GM21737 (cell line): ENCODE results near the gene ABHD17A.

Experiments used
- ATAC-seq: cut with Tn5 transposase; IDR thresholded peaks from one replicate; pipeline ENCODE4 v1.9.1; 2021; ENCODE audit warnings: mild to moderate bottlenecking, moderate library complexity; ENCODE audit not compliant: unreplicated experiment

The ABHD17A gene

GRCh38 chr19:1885398-1886119 lies at the start of gene ABHD17A:
Gene ABHD17A, minus strand, starts transcription at chr19:1885496. Its CDS starts 3,930 bp downstream, at chr19:1881566.
- peak; percentile 75 for ATAC-seq

- no peak for ATAC-seq
Observed at GRCh38 chr19:1933942-1934341, 48.6 kb upstream of the ABHD17A start.

- no peak for ATAC-seq
Observed at GRCh38 chr19:1933244-1933643, 47.9 kb upstream of the ABHD17A start.

- no peak for ATAC-seq
Observed at GRCh38 chr19:1932395-1932794, 47.1 kb upstream of the ABHD17A start.

GRCh38 chr19:1931445-1931844 lies 46.1 kb upstream of the ABHD17A start:
- ATAC-seq: no peak

- peak; percentile 64 for ATAC-seq
Observed at GRCh38 chr19:1929021-1929742, 43.9 kb upstream of the ABHD17A start.

- ATAC-seq: no peak
Observed at GRCh38 chr19:1925544-1925943, 40.2 kb upstream of the ABHD17A start.

GRCh38 chr19:1924320-1924961 lies 39.1 kb upstream of the ABHD17A start:
- ATAC-seq: no peak

- ATAC-seq: no peak
Observed at GRCh38 chr19:1923319-1923718, 38.0 kb upstream of the ABHD17A start.

GRCh38 chr19:1922803-1923202 lies 37.5 kb upstream of the ABHD17A start:
- ATAC-seq: no peak

GRCh38 chr19:1921825-1922224 lies 36.5 kb upstream of the ABHD17A start:
- no peak for ATAC-seq

GRCh38 chr19:1921326-1921725 lies 36.0 kb upstream of the ABHD17A start:
- no peak for ATAC-seq

- no peak for ATAC-seq
Observed at GRCh38 chr19:1920644-1921043, 35.3 kb upstream of the ABHD17A start.

- ATAC-seq: no peak
Observed at GRCh38 chr19:1918975-1919374, 33.7 kb upstream of the ABHD17A start.

- ATAC-seq: no peak
Observed at GRCh38 chr19:1917926-1918325, 32.6 kb upstream of the ABHD17A start.

- no peak for ATAC-seq
Observed at GRCh38 chr19:1917146-1917545, 31.9 kb upstream of the ABHD17A start.

GRCh38 chr19:1914826-1915341 lies 29.6 kb upstream of the ABHD17A start:
- ATAC-seq: no peak

- no peak for ATAC-seq
Observed at GRCh38 chr19:1913781-1914577, 28.7 kb upstream of the ABHD17A start.

GRCh38 chr19:1912760-1913505 lies 27.6 kb upstream of the ABHD17A start:
- ATAC-seq: no peak

GRCh38 chr19:1911995-1912394 lies 26.7 kb upstream of the ABHD17A start:
- ATAC-seq: no peak
